ENCODE measurements around the gene MPP3.

GRCh38 chr17:43874293-43874692 lies 41.3 kb upstream of the MPP3 start:
- TF ChIP-seq CTCF (conservative IDR thresholded peaks at IDR 0.05; ENCODE audit: low read depth, low read length) = no peak
- no peak for TF ChIP-seq EZH2 (IDR thresholded peaks at IDR 0.05; ENCODE audit: low read length, unreplicated experiment)
- no peak for TF ChIP-seq EZH2phosphoT487 (IDR thresholded peaks at IDR 0.05; ENCODE audit: borderline replicate concordance, low read length)
